Measurements from ENCODE around the gene PRDM5.

DNA sequence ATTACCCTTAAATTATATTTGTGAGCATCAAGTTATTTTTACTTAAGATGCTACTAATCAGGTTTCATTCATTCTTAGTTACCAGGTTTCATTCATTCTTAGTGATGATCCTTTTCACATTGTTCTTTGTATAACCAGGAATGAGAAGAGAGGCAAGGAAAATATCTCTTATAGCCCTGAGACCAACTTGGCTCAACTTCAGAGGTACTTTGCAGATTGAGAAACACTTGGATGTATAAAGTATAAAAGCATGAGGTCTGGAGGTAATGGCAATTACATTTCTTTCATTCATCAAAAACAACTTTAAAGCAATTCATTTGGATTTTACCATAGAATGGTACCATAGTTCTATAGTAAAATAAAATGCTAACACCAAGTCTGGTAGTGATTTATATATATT lies 231.0 kb downstream of the PRDM5 start:
- TF ChIP-seq, protein P1, sequence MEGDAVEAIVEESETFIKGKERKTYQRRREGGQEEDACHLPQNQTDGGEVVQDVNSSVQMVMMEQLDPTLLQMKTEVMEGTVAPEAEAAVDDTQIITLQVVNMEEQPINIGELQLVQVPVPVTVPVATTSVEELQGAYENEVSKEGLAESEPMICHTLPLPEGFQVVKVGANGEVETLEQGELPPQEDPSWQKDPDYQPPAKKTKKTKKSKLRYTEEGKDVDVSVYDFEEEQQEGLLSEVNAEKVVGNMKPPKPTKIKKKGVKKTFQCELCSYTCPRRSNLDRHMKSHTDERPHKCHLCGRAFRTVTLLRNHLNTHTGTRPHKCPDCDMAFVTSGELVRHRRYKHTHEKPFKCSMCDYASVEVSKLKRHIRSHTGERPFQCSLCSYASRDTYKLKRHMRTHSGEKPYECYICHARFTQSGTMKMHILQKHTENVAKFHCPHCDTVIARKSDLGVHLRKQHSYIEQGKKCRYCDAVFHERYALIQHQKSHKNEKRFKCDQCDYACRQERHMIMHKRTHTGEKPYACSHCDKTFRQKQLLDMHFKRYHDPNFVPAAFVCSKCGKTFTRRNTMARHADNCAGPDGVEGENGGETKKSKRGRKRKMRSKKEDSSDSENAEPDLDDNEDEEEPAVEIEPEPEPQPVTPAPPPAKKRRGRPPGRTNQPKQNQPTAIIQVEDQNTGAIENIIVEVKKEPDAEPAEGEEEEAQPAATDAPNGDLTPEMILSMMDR (IDR thresholded peaks at IDR 0.05 in 2 of 3, conservative IDR thresholded peaks at IDR 0.05 in 1 of 3; ENCODE audit: control insufficient read depth in 2 of 3, extremely low read depth in 1 of 3, insufficient read depth in 1 of 3, low read depth in 3 of 3, low read length in 3 of 3), result no peak
- TF ChIP-seq HDAC2 (IDR thresholded peaks at IDR 0.05) (no peak), CBFB (IDR thresholded peaks at IDR 0.05; ENCODE audit: low read depth) (no peak), CREB1 (IDR thresholded peaks at IDR 0.05; ENCODE audit: low read depth) (no peak)
